ENCODE data around the gene RIBC2. TPM values are rescaled to one million over a fixed set of nuclear protein-coding genes. Genes with fewer than 3 reads are reported as not detected.
A peak's percentile ranks its signal among the peaks of the same experiment; 100 is the strongest.

RIBC2 gene
- total and polyA plus RNA-seq, 4 donors, result 0.25 to 1.5 TPM; not detected in 2

DNA sequence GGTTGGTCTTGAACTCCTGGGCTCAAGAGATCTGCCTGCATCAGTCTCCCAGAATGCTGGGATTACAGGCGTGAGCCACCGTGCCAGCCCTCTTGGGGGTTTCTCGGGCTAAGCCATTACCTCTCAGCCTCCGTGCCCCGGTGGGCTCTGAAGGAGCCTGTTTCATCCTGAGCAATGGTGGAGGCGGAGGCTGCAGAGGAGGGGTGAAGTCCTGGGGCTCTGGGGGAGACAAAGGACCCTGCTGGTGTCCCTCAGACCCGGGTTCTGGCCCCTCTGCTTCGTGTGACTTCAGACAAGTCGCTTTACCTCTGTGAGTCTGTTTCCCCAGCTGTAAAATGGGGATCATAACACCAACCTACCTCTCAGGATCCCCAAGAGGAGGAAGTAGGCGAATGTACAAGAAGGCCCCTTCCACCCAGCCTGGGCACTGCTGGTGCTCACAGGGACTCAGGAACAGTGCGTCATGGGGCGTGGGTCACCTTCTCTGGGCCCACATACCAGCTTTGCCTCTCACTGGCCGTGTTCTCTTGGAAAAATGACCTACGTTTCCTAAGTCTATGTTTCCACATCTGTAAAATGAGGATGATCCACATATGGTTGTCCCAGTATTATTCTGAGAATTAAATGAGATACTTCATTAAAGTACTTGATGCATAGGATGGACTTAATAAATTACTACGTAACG lies 36.8 kb downstream of the RIBC2 start (continued):
- TF ChIP-seq RAD21 (IDR thresholded peaks at IDR 0.05), result no peak

DNA sequence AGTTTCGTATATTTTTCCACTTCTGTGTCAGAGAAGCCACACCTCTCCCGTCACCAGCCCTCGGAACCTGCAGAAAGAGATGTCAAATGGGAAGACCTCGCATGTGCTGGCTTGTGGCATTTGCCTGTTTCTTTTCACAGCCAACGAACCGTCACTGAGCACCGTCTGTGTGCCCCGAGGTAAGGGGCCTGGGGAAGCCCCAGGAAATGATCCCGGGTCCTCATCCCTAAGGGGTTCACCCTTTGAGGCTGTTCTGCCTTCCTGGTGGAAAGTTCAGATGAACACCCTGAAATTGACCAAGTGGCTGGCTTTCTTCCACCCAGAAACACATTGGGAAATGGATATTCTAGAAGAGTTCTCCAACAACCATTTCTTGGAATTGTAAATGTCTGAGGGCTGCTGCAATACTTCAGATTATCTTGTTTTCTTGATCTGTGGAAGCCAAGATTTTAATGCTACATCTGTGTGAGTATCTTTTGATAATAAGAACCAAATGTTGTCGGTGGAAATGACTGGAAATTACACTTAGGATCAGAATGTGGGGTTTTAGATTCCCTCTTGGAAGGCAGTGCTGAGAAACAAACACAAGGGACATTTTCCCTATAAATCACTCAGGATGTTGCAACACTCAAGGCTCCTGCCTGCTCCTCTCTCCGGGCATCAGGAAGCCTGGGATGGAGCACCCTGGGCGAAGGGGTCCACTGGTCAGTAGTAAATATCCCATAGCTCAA lies 37.6 kb downstream of the RIBC2 start:
- Histone ChIP-seq H3K36me3 (ENCODE audit: control insufficient read depth in 4 of 4, insufficient read depth in 3 of 4, low read depth in 1 of 4, low read length in 3 of 4) (no peaks in the 10 kb centered on the region), H3K4me3 (ENCODE audit: low read depth in 1 of 3, low read length in 3 of 3) (no peak overlapping the region), H3K27me3 (ENCODE audit: control insufficient read depth in 4 of 4, insufficient read depth in 4 of 4, low read length in 3 of 4) (no peaks in the 10 kb centered on the region), H3K4me1 (ENCODE audit: control insufficient read depth in 4 of 4, insufficient read depth in 4 of 4, low read length in 3 of 4) (no peaks in the 10 kb centered on the region), H3K27ac (ENCODE audit: low read depth in 1 of 2, low read length in 2 of 2) (no peak overlapping the region), H3K9me3 (ENCODE audit: control insufficient read depth in 4 of 4, low read length in 3 of 4) (no peaks in the 10 kb centered on the region), H3K9ac (ENCODE audit: low read depth in 1 of 2, low read length in 2 of 2) (no peak overlapping the region)
- no peak for DNase-seq (ENCODE audit: low spot score)
- 83% methylated on average over 12 of the region's 12 CpGs for WGBS
- TF ChIP-seq JUND (IDR thresholded peaks at IDR 0.05), result no peak
- TF ChIP-seq NR2F2 (IDR thresholded peaks at IDR 0.05), result peak; percentile 50

DNA sequence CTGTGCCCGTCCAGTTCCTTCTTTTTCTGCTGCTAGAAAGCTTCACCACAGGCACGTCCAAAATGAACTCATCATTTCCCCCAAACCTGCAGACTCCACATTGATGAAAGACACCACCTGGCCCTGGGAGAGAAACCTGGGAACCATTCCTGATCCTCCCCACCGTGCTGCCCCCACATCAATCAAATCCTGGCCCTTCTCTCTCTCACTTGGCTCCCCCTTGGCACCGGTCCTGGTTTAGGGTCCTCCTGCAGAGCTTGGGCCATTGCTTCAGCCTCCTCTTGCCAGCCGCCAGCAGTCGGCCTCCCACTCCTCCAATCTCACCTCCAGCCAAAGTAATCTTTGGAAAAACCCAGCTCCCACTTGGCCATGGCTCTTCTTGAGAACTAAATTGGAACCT lies 38.5 kb downstream of the RIBC2 start:
- H3K27me3 ChIP-seq (ENCODE audit: control insufficient read depth in 4 of 4, insufficient read depth in 4 of 4, low read length in 3 of 4), result no peaks in the 10 kb centered on the region
- H3K4me1 ChIP-seq (ENCODE audit: control insufficient read depth in 4 of 4, insufficient read depth in 4 of 4, low read length in 3 of 4), result no peaks in the 10 kb centered on the region
- no peaks in the 10 kb centered on the region for H3K9me3 ChIP-seq (ENCODE audit: control insufficient read depth in 4 of 4, low read length in 3 of 4)
- DNase-seq (ENCODE audit: low spot score), result no peak
- no peaks in the 10 kb centered on the region for H3K36me3 ChIP-seq (ENCODE audit: control insufficient read depth in 4 of 4, insufficient read depth in 3 of 4, low read depth in 1 of 4, low read length in 3 of 4)
- H3K9ac ChIP-seq (ENCODE audit: low read depth in 1 of 2, low read length in 2 of 2), result no peak overlapping the region
- TF ChIP-seq HNF4G (IDR thresholded peaks at IDR 0.05), result no peak
- no peak for TF ChIP-seq YY1 (IDR thresholded peaks at IDR 0.05)
- no peak for TF ChIP-seq RXRA (IDR thresholded peaks at IDR 0.05)
- TF ChIP-seq EGR1 (IDR thresholded peaks at IDR 0.05; ENCODE audit: low read depth in 2 of 2), result no peak
- TF ChIP-seq FOXA1 (IDR thresholded peaks at IDR 0.05), result no peak
- TF ChIP-seq, protein P1, sequence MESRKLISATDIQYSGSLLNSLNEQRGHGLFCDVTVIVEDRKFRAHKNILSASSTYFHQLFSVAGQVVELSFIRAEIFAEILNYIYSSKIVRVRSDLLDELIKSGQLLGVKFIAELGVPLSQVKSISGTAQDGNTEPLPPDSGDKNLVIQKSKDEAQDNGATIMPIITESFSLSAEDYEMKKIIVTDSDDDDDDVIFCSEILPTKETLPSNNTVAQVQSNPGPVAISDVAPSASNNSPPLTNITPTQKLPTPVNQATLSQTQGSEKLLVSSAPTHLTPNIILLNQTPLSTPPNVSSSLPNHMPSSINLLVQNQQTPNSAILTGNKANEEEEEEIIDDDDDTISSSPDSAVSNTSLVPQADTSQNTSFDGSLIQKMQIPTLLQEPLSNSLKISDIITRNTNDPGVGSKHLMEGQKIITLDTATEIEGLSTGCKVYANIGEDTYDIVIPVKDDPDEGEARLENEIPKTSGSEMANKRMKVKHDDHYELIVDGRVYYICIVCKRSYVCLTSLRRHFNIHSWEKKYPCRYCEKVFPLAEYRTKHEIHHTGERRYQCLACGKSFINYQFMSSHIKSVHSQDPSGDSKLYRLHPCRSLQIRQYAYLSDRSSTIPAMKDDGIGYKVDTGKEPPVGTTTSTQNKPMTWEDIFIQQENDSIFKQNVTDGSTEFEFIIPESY (IDR thresholded peaks at IDR 0.05), result no peak
- TF ChIP-seq, protein P2, sequence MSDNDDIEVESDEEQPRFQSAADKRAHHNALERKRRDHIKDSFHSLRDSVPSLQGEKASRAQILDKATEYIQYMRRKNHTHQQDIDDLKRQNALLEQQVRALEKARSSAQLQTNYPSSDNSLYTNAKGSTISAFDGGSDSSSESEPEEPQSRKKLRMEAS (IDR thresholded peaks at IDR 0.05), result no peak
- H3K27ac ChIP-seq (ENCODE audit: low read depth in 1 of 2, low read length in 2 of 2), result no peak overlapping the region
- H3K4me3 ChIP-seq (ENCODE audit: low read depth in 1 of 3, low read length in 3 of 3), result no peak overlapping the region
- WGBS, result 85% methylated on average over 6 of the region's 6 CpGs

DNA sequence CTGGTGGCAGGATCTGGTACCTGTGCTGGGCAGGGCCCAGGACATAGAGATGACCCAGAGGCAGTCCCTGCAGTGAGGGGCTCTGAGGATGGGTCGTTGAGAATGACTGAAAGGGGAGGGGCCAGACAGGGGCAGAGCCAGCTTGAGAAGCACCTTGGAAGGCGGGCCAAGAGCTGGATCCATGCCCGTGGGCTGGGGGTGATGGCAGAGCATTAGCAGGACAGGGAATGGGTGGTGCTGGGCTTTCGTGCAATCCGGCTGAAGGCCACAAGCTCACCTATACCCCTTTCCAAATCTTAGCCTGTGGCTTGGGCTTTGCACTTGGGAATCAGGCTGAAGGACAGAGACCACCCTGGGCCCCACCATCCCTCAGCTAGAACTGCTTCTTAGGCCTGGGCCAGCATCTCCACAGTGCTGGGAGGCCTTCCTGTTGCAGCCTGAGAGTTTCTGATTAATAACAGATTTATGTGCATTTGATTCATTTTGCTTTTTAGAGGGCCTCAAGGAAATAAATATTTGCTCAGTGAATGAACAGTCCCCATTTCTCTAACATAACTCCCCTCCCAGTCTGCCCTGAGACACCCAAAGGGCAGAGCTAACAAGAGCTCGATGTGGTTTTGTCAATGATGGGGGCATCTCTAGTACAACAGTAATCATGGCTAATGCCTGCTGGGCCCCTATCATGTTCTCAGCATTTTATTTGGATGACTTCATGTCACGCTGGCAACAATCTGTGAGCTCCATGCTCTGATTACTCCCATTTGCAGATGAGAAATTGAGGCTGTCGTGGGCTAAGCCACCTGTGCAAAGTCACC lies 39.3 kb downstream of the RIBC2 start:
- Histone ChIP-seq H3K9ac (ENCODE audit: low read depth in 1 of 2, low read length in 2 of 2) (no peak overlapping the region), H3K9me3 (ENCODE audit: control insufficient read depth in 4 of 4, low read length in 3 of 4) (no peaks in the 10 kb centered on the region), H3K36me3 (ENCODE audit: control insufficient read depth in 4 of 4, insufficient read depth in 3 of 4, low read depth in 1 of 4, low read length in 3 of 4) (no peaks in the 10 kb centered on the region), H3K4me3 (ENCODE audit: low read depth in 1 of 3, low read length in 3 of 3) (no peak overlapping the region), H3K4me1 (ENCODE audit: control insufficient read depth in 4 of 4, insufficient read depth in 4 of 4, low read length in 3 of 4) (no peaks in the 10 kb centered on the region), H3K27me3 (ENCODE audit: control insufficient read depth in 4 of 4, insufficient read depth in 4 of 4, low read length in 3 of 4) (no peaks in the 10 kb centered on the region), H3K27ac (ENCODE audit: low read depth in 1 of 2, low read length in 2 of 2) (no peak overlapping the region)
- no peak for TF ChIP-seq YY1 (IDR thresholded peaks at IDR 0.05)
- TF ChIP-seq JUND (IDR thresholded peaks at IDR 0.05), result no peak
- no peak for TF ChIP-seq FOXA2 (IDR thresholded peaks at IDR 0.05)
- TF ChIP-seq HNF4G (IDR thresholded peaks at IDR 0.05), result no peak
- TF ChIP-seq, protein P1 (IDR thresholded peaks at IDR 0.05), result no peak
- no peak for TF ChIP-seq FOXA1 (IDR thresholded peaks at IDR 0.05)
- TF ChIP-seq, protein P3, sequence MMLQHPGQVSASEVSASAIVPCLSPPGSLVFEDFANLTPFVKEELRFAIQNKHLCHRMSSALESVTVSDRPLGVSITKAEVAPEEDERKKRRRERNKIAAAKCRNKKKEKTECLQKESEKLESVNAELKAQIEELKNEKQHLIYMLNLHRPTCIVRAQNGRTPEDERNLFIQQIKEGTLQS (IDR thresholded peaks at IDR 0.05), result no peak
- TF ChIP-seq, protein P4, sequence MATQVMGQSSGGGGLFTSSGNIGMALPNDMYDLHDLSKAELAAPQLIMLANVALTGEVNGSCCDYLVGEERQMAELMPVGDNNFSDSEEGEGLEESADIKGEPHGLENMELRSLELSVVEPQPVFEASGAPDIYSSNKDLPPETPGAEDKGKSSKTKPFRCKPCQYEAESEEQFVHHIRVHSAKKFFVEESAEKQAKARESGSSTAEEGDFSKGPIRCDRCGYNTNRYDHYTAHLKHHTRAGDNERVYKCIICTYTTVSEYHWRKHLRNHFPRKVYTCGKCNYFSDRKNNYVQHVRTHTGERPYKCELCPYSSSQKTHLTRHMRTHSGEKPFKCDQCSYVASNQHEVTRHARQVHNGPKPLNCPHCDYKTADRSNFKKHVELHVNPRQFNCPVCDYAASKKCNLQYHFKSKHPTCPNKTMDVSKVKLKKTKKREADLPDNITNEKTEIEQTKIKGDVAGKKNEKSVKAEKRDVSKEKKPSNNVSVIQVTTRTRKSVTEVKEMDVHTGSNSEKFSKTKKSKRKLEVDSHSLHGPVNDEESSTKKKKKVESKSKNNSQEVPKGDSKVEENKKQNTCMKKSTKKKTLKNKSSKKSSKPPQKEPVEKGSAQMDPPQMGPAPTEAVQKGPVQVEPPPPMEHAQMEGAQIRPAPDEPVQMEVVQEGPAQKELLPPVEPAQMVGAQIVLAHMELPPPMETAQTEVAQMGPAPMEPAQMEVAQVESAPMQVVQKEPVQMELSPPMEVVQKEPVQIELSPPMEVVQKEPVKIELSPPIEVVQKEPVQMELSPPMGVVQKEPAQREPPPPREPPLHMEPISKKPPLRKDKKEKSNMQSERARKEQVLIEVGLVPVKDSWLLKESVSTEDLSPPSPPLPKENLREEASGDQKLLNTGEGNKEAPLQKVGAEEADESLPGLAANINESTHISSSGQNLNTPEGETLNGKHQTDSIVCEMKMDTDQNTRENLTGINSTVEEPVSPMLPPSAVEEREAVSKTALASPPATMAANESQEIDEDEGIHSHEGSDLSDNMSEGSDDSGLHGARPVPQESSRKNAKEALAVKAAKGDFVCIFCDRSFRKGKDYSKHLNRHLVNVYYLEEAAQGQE (IDR thresholded peaks at IDR 0.05), result no peak
- no peak for DNase-seq (ENCODE audit: low spot score)
- WGBS, result 78% methylated on average over 8 of the region's 8 CpGs
